Mesenchymal stem cell (in vitro differentiated cells and primary cell): Measurements from ENCODE around the gene KLHL25.
A peak's percentile ranks its signal among the peaks of the same experiment; 100 is the strongest.

Source experiments
- DNase-seq: peaks from one replicate; pipeline ENCODE4 v3.0.0-alpha.2; 2013
- H2AFZ ChIP-seq: one replicate; pipeline ENCODE4 v1.6.1; 2013; ENCODE audit warnings: low read depth, mild to moderate bottlenecking, control low read depth, inconsistent platforms, low read length, moderate library complexity
- H2AK5ac ChIP-seq: 2 replicates; pipeline ENCODE4 v1.6.1; 2013; ENCODE audit warnings: low read length, moderate library complexity, mild to moderate bottlenecking, inconsistent platforms; ENCODE audit not compliant: severe bottlenecking
- H2BK120ac ChIP-seq: one replicate; pipeline ENCODE4 v1.6.1; 2013; ENCODE audit warnings: low read depth, mild to moderate bottlenecking, inconsistent platforms, low read length, moderate library complexity
- H2BK12ac ChIP-seq, 2 experiments: one replicate each; pipeline ENCODE4 v1.6.1; 2013; ENCODE audit warnings: inconsistent platforms in 2 of 2, low read length in 2 of 2, mild to moderate bottlenecking in 2 of 2, moderate library complexity in 2 of 2, control low read depth in 1 of 2
- H2BK15ac ChIP-seq: one replicate; pipeline ENCODE4 v1.6.1; 2013; ENCODE audit warnings: mild to moderate bottlenecking, low read depth, inconsistent platforms; ENCODE audit not compliant: poor library complexity, severe bottlenecking
- H2BK5ac ChIP-seq: 2 replicates; pipeline ENCODE4 v1.6.1; 2013; ENCODE audit warnings: low read depth, mild to moderate bottlenecking, low read length, control low read depth, inconsistent platforms; ENCODE audit not compliant: poor library complexity, severe bottlenecking
- H3K14ac ChIP-seq, 2 experiments: one replicate each; pipeline ENCODE4 v1.6.1; 2013; ENCODE audit warnings: inconsistent platforms in 2 of 2, low read length in 2 of 2, control low read depth in 1 of 2, mild to moderate bottlenecking in 1 of 2, moderate library complexity in 1 of 2
- H3K18ac ChIP-seq, 2 experiments: one replicate each; pipeline ENCODE4 v1.6.1; 2013; ENCODE audit warnings: inconsistent platforms in 2 of 2, low read length in 2 of 2, control low read depth in 1 of 2, low read depth in 1 of 2, mild to moderate bottlenecking in 1 of 2
- H3K23ac ChIP-seq, 2 experiments: one replicate each; pipeline ENCODE4 v1.6.1; 2013; ENCODE audit warnings: inconsistent platforms in 2 of 2, low read length in 2 of 2, mild to moderate bottlenecking in 2 of 2, moderate library complexity in 2 of 2, control low read depth in 1 of 2
- H3K27ac ChIP-seq: 2 replicates; pipeline ENCODE4 v1.5.1; 2013; ENCODE audit warnings: mild to moderate bottlenecking, moderate library complexity, low read length, control low read depth, inconsistent platforms; ENCODE audit not compliant: poor library complexity, severe bottlenecking
- H3K27me3 ChIP-seq, 2 experiments: 2 replicates each; pipeline versions ENCODE4 v1.6.1 to v1.7.0; 2013; ENCODE audit warnings: low read length in 2 of 2, mild to moderate bottlenecking in 2 of 2, moderate library complexity in 2 of 2, control low read depth in 1 of 2, inconsistent platforms in 1 of 2; ENCODE audit not compliant: control insufficient read depth in 1 of 2, insufficient read depth in 1 of 2
- H3K36me3 ChIP-seq, 2 experiments: 2 replicates each; pipeline versions ENCODE4 v1.6.1 to v1.7.0; 2013; ENCODE audit warnings: low read length in 2 of 2, control low read depth in 1 of 2, inconsistent platforms in 1 of 2, low read depth in 1 of 2, mild to moderate bottlenecking in 1 of 2; ENCODE audit not compliant: insufficient read depth in 2 of 2, control insufficient read depth in 1 of 2
- H3K4ac ChIP-seq, 2 experiments: one replicate each; pipeline ENCODE4 v1.6.1; 2013; ENCODE audit warnings: inconsistent platforms in 2 of 2, low read length in 2 of 2, mild to moderate bottlenecking in 2 of 2, moderate library complexity in 2 of 2, control low read depth in 1 of 2, low read depth in 1 of 2
- H3K4me1 ChIP-seq: 2 replicates; pipeline ENCODE4 v1.6.1; 2013; ENCODE audit warnings: low read depth, low read length, control low read depth; ENCODE audit not compliant: control insufficient read depth, insufficient read depth
- H3K4me2 ChIP-seq: 2 replicates; pipeline ENCODE4 v1.6.1; 2013; ENCODE audit warnings: low read length, mild to moderate bottlenecking, inconsistent platforms; ENCODE audit not compliant: poor library complexity, severe bottlenecking
- H3K4me3 ChIP-seq, 2 experiments: 2 replicates each; pipeline versions ENCODE4 v1.5.1 to v1.7.0; 2013; ENCODE audit warnings: low read length in 2 of 2, mild to moderate bottlenecking in 2 of 2, control low read depth in 1 of 2, low read depth in 1 of 2; ENCODE audit not compliant: insufficient read depth in 1 of 2
- H3K79me1 ChIP-seq: replicated peaks from 2 replicates; pipeline ENCODE4 v1.6.1; 2013; ENCODE audit warnings: mild to moderate bottlenecking, control low read depth, low read length, inconsistent platforms; ENCODE audit not compliant: poor library complexity, severe bottlenecking
- H3K9ac ChIP-seq: 2 replicates; pipeline ENCODE4 v1.7.0; 2013; ENCODE audit warnings: mild to moderate bottlenecking, low read length, moderate library complexity
- H3K9me3 ChIP-seq: 2 replicates; pipeline ENCODE4 v1.7.0; 2013; ENCODE audit warnings: mild to moderate bottlenecking, low read length; ENCODE audit not compliant: control insufficient read depth
- H4K8ac ChIP-seq: one replicate; pipeline ENCODE4 v1.6.1; 2013; ENCODE audit warnings: inconsistent platforms, mild to moderate bottlenecking, low read length, moderate library complexity
- H4K91ac ChIP-seq: one replicate; pipeline ENCODE4 v1.6.1; 2013; ENCODE audit warnings: mild to moderate bottlenecking, low read length, inconsistent platforms
- WGBS: methylation state at CpG from one replicate; pipeline ENCODE4 v1.1.7; 2013; ENCODE audit warnings: mixed read lengths; 5-methylcytosine and 5-hydroxymethylcytosine counted together

KLHL25 gene

DNA sequence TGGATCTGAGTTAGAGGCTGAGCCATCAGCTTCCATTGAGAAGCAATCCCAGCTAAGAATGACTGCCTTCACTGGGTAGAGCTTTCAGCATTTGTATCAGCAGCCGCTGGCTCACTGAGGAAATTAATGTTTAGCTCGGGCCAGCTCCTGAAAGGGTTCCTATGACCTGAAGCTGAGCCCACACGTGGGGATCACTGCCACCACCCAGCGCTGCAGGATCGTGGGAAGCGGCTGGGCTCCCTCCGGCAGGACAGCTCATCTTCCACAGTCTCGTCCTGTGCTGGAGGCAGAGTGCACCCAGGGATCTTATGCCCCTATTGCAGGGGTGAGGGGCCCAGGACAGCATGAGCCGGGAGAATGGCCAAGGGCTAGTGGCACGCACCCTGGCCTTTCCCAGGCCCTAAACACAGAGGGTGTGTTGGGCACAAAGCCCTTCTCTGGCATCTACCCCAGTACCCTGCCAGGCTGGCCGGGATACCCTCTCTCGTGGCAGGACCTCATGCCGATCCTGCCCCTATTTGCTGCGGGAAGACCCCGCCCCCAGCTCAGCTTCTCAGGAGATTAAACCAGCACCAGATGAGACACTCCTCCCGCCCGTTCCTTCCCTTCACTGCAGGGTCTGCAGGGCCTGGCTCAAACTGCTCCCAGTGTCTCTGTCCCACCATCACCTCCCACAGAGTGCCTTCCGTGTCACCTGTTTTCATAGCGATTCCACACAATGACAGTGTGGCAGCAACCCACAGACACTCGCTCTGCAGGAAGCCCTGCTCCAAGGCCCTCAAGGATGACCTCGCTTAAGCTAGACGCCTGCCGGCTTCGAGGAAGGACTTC, 28.5 kb downstream of the KLHL25 start:
- H3K27ac ChIP-seq = no peak overlapping the region
- H3K23ac ChIP-seq = no peak overlapping the region
- peaks cover 0 to 23% of the 10 kb centered on the region in 2 experiments for H3K36me3 ChIP-seq
- no peak overlapping the region for H3K4ac ChIP-seq
- no peak overlapping the region for H4K8ac ChIP-seq
- no peak overlapping the region for H3K9ac ChIP-seq
- no peak overlapping the region for H3K4me2 ChIP-seq
- no peak overlapping the region for H3K4me3 ChIP-seq
- no peak for DNase-seq
- no peaks in the 10 kb centered on the region for H3K9me3 ChIP-seq
- no peak overlapping the region for H3K18ac ChIP-seq
- H3K4me1 ChIP-seq = peaks cover 60% of the 10 kb centered on the region
- H3K79me1 ChIP-seq = peaks cover 50% of the 10 kb centered on the region
- no peak overlapping the region for H4K91ac ChIP-seq
- no peak overlapping the region for H3K14ac ChIP-seq
- no peak overlapping the region for H2AFZ ChIP-seq
- H2AK5ac ChIP-seq = no peak overlapping the region
- no peak overlapping the region for H2BK15ac ChIP-seq
- H2BK5ac ChIP-seq = no peak overlapping the region
- no peak overlapping the region for H2BK12ac ChIP-seq
- H2BK120ac ChIP-seq = no peak overlapping the region
- WGBS = 87% methylated on average over 24 of the region's 24 CpGs
- H3K27me3 ChIP-seq = no peaks in the 10 kb centered on the region

DNA sequence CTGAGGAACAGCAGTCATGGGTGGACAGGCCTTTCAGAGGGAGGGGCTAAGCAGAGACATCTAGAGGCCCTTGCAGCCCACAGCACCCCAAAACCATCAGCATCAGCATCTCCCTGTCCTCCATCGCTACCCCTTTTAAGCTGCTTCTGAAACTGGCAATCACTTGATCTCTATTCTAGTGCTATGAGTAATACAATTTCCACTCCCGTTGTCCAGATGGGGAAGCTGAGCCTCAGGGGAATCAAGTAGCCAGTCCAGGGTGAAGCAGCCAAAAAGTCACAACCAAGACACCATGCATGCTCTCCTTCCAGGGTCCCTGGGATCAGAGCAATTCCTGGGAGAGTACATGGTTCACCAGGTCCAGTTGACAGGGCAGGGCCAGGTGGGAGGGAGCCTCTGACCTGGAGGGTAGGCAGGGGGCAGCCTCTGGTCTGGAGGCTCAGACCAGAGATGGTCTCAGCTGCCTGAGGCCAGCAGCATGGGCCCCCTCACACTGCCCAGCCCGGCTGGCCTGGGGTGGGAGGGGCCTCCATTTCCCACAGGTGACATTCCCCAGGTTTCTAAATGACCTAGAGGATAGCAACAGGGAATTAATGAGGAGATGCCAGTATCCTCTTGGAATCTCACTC, 30.0 kb downstream of the KLHL25 start:
- no peak overlapping the region for H3K4me2 ChIP-seq
- no peak for DNase-seq
- H4K8ac ChIP-seq = no peak overlapping the region
- H2BK15ac ChIP-seq = no peak overlapping the region
- H3K4ac ChIP-seq = no peak overlapping the region
- peaks cover 0 to 32% of the 10 kb centered on the region in 2 experiments for H3K36me3 ChIP-seq
- peak overlapping the region in 1 of 2 experiments; percentile 17 for H3K4me3 ChIP-seq
- no peaks in the 10 kb centered on the region for H3K9me3 ChIP-seq
- H3K18ac ChIP-seq = no peak overlapping the region
- H3K27me3 ChIP-seq = no peaks in the 10 kb centered on the region
- H3K23ac ChIP-seq = no peak overlapping the region
- no peak overlapping the region for H3K9ac ChIP-seq
- no peak overlapping the region for H3K27ac ChIP-seq
- 62% methylated on average over 3 of the region's 3 CpGs for WGBS
- no peak overlapping the region for H2AFZ ChIP-seq
- H3K79me1 ChIP-seq = peaks cover 53% of the 10 kb centered on the region
- no peak overlapping the region for H3K14ac ChIP-seq
- H2AK5ac ChIP-seq = no peak overlapping the region
- H2BK12ac ChIP-seq = no peak overlapping the region
- peaks cover 49% of the 10 kb centered on the region for H3K4me1 ChIP-seq
- no peak overlapping the region for H2BK5ac ChIP-seq
- no peak overlapping the region for H2BK120ac ChIP-seq
- peak overlapping the region; percentile 12 for H4K91ac ChIP-seq

DNA sequence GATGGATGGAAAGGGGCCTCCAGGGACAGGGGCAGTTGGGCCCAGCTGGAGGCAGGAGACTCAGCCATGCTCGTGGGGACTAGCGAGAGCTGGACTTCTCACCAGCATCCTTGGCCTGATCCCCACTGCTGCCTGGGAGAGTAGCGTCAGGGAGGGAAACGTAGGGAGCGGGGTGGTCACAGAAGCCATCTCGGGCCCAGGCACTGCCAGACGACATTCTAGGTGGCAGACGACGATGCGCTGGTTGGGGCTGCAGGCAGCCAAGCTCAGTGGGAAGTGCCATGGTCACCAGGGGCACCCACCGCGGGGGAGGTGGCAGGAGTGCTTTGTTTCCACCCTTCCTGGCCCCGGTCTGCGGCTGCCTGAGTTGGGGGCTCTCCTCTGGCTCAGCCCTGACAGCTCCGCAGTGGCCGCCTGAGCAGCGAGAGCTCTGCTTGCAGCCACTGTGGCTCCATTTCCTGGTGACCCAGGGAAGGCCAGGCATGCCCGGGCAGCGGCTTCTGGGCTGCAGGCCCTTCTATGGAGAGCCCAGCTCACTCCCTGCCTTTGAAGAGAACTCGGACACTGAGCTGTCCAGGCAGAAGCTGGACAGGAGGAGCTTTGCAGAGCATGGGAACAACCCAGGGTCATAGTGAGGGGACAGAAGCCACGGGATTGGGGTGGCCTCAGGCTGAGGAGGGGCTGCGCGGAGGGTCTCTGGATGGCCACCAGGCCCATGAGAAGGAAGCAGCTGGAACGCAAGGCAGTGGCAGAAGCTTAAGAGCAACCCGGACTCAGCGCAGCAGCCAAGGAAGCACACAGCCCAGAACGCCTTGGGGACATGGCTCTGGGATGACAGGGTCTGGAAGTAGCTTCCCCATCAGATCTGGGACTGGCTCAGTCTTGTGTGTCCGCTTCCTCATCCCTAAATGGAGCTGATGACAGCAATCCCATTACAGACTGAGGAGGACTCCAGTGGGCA, 30.8 kb downstream of the KLHL25 start:
- WGBS = 95% methylated on average over 28 of the region's 28 CpGs
- no peak overlapping the region for H3K9ac ChIP-seq
- H3K14ac ChIP-seq = no peak overlapping the region

More for the DNA sequence above, 30.8 kb downstream of the KLHL25 start:
- Histone ChIP-seq H2BK15ac (no peak overlapping the region), H3K27me3 (no peaks in the 10 kb centered on the region), H3K23ac (no peak overlapping the region), H2BK12ac (no peak overlapping the region), H3K4me2 (no peak overlapping the region), H4K91ac (peak overlapping the region; percentile 47), H2BK120ac (no peak overlapping the region), H3K36me3 (peaks cover 0 to 32% of the 10 kb centered on the region in 2 experiments), H2AK5ac (no peak overlapping the region), H2AFZ (no peak overlapping the region), H4K8ac (no peak overlapping the region), H3K79me1 (peaks cover 47% of the 10 kb centered on the region), H3K18ac (no peak overlapping the region), H3K9me3 (no peaks in the 10 kb centered on the region), H2BK5ac (no peak overlapping the region), H3K4me1 (peaks cover 44% of the 10 kb centered on the region), H3K4ac (peak overlapping the region in 1 of 2 experiments; percentile 15), H3K4me3 (peak overlapping the region in 1 of 2 experiments; percentile 17), H3K27ac (no peak overlapping the region)
- DNase-seq = no peak
